Globus pallidus (tissue), 1 donor: ENCODE measurements around the gene ZNF260.

Experiments used
- DNase-seq: peaks from one replicate; pipeline ENCODE4 v3.0.0-alpha.2; 2015; ENCODE audit warnings: low spot score

Gene ZNF260

DNA sequence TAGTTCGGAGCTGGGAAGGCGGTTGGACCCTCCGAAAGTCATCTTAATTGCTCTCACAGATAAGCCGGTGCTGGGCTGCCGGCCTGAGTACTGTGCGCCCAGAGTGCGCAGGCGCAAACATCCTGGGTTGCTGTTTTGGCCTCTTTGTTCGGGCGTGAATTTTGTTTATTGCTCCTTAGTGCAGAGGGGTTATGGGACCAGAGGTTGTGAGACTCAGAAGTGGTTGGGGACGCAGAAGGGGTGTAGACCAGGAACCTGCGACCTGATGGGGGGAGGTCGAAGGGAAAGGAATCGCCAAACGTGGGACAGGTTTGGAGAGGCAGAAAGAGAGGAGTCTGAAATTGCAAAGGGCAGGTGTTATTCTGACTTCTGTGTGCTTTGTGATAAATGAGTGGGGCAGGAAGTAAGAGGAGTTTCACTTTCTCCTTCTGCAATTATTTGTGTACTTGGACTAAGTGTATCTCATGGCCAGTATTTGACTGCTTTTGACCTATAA, 38.1 kb downstream of the ZNF260 start:
- DNase-seq, result no peak

GRCh38 chr19:36489118-36489919, 38.8 kb downstream of the ZNF260 start, which contains the start of gene ZNF566:
Gene ZNF566 (minus strand): TSS chr19:36489561. CDS start chr19:36476557, 13,004 bp downstream.
- peak; percentile 92 for DNase-seq

GRCh38 chr19:36488846-36489117, 39.3 kb downstream of the ZNF260 start:
- DNase-seq, result no peak

GRCh38 chr19:36488118-36488845, 39.8 kb downstream of the ZNF260 start:
- no peak for DNase-seq

DNA sequence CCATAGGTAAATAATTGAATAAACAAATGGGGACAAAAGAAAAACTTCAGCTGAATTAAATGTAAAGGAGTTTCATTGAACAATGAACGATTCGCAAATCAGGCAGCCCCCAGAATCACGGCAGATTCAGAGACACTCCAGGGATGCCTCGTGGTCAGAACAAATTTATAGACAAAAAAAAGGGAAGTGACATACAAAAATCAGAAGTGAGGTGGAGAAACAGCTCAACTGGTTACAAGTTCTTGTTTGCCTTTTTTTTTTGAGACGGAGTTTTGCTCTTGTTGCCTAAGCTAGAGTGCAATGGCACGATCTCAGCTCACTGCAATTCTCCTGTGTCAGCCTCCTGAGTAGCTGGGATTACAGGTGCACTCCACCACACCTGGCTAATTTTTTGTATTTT, 44.4 kb downstream of the ZNF260 start:
- no peak for DNase-seq

GRCh38 chr19:36482876-36483275, 45.2 kb downstream of the ZNF260 start:
- DNase-seq, result peak; percentile 18
